Activated T-cell treated with anti-CD3 and anti-CD28 coated beads for 48 hours (primary cell): Measurements from ENCODE around the gene TNIP1.

ENCODE experiments used
- DNase-seq: peaks from one replicate; pipeline ENCODE4 v3.0.0-alpha.2; 2020; ENCODE audit warnings: low read depth

TNIP1 gene

DNA sequence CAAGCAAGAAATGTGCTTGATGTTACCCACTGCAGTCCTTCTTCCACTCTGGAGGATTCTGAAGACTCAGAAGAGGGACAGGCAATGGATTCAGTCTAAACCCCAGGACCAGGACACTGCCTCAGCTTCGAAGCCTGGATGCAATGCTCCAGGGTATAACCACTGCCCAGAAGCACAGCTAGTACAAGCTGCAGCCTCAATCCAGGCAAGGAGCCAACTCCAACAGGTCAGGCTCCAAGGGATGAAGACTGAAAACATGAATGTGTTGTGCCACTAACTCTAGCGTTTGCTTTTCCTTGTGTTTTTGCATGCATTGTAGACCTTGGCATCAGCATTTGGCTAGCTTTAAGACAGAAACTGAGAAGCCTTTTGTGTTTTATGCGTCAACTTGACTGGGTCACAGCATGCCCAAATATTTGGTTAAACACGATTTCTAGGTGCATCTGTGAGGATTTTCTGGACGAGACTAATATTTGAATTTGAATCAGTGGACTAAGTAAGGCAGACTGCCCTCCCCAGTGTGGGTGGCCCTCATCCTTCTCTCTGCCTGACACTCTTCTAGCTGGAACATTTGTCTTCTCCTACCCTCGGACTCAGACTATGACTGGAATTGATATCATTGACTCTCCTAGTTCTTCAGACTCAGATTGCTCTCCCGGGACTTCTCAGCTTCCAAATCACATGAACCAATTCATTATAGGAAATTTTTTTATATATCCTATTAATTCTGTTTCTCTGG, 81.0 kb downstream of the TNIP1 start:
- no peak for DNase-seq

DNA sequence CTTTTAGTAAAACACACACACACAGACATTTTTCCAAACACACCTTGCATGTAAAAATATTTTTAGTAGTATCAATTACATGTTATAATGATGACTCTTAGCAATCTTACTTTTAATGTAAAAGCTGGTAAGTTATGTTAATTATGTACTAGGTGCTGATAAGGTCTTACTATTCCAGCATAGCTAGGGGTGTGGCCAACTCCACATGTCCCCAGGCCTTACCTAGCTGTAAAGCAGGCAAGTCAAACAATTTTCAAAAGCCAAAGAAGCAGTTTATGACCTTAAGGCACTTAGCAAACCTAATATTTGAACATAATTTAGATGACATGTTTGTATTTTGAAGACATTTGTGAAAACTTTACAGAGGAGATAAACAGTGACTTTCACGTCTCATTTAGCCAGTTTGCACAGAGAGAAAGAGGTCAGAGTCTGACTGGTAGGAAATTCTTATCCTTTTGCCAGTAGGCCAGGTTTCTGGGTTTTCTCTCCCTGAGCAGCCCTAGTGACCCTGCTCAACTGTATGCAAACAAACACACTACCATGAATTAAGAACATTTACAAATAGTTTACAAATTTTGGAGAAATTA, 86.9 kb downstream of the TNIP1 start:
- no peak for DNase-seq

DNA sequence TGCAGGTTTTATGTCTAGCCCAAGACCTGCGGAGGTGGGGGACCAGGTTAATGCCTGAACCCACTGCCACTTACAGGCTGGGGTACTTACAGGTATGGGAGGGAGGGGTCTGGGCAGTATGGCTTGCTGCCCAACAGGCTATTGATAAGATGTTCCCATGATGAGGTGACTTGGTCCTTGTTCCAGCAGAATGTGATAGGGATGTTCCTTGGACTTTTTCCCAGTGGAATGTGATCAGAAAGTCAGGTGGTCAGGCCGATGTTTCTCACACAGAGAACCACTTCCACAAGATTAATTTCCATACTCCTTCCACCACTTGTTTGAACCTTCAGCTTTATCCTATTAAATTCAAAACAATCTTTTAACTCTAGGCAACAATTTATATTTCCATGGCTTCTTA, 87.4 kb downstream of the TNIP1 start:
- no peak for DNase-seq

DNA sequence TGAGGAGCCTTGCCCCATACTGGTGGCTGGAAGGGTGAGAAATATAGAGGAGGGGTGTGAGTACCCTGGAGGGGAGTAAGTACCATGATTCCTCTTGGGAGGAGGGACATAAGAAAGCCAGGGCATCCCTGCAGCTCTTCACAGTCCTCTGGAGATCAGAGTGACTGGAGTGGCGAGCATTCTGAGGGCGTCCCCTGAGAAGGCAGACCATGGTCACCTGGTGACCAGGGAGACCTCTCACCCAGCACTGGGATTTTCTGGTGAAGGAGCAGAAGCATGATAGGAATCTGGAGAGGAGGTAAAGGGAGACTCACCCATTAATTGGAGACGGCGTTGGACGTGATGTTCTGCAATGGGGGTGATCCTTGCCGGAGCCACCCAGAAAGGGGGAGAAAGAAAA, 88.1 kb downstream of the TNIP1 start:
- DNase-seq, result no peak

DNA sequence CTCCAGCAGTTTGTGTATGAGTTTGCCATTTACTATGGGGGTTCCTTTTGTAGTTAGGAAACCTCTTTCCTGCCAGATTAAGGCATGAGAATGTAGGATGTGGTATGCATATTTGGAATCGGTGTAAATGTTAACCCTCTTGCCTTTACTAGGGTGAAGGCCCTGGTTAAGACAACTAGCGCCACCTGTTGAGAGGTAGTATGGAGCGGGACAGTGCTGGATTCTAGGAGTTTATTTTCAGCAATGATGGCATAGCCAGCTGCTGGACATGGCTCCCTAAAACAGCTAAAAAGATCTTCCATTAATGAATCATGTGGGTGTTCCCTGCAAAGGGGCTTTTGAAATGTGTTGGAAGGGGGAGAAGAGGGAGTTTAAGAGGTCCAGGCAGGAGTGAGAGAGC, 91.1 kb downstream of the TNIP1 start:
- peak; percentile 3 for DNase-seq

DNA sequence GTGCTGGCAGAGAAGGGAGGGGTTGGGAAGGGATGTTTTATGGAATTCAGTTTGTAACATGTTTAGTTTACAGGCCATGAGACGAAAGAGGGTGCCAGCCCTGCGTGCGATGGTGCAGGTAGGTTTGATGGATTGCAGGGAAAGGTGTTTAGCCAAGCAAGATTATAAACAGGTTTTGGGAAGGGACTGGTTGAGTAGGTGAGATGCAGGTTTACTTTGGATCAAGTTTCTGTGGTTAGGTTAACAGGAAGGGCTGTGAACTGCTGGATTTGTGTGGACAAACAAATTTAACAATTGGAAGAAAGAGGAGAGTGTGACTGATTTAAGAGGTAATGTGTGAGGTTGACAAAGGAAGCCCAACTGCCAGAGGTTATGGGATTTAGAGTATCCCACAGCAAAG, 93.1 kb downstream of the TNIP1 start:
- no peak for DNase-seq
